GM18505 (cell line): ENCODE results near the gene NPAS2.

Source experiments
- ATAC-seq: cut with Tn5 transposase; IDR thresholded peaks from one replicate; pipeline ENCODE4 v1.9.1; 2021; ENCODE audit not compliant: unreplicated experiment
- POLR2A ChIP-seq: IDR thresholded peaks from 4 replicates; pipeline ENCODE4 v1.6.1; 2011; ENCODE audit warnings: borderline replicate concordance; ENCODE audit not compliant: insufficient read depth, insufficient read length; ENCODE audit errors: extremely low read depth

Gene NPAS2

DNA sequence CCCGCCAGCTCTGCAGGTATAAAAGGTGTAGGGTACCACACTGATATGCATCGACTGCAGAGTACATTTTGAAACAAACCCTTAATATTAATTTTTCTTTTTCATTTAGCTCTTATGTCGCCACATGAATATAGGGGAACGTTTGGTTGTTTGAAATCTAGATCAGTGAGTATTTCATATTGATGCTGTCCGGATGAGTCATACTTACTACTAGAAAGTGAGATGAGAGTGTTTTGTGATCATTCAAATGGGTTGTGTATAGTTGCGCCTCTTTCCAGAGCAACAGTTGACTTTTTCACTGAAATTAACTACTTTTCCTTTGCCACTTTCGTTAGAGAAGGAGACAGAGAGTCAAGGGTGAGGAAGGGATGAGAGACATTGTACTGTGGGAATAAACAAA is 24.6 kb downstream of the NPAS2 start:
- TF ChIP-seq POLR2A: no peak
- no peak for ATAC-seq

DNA sequence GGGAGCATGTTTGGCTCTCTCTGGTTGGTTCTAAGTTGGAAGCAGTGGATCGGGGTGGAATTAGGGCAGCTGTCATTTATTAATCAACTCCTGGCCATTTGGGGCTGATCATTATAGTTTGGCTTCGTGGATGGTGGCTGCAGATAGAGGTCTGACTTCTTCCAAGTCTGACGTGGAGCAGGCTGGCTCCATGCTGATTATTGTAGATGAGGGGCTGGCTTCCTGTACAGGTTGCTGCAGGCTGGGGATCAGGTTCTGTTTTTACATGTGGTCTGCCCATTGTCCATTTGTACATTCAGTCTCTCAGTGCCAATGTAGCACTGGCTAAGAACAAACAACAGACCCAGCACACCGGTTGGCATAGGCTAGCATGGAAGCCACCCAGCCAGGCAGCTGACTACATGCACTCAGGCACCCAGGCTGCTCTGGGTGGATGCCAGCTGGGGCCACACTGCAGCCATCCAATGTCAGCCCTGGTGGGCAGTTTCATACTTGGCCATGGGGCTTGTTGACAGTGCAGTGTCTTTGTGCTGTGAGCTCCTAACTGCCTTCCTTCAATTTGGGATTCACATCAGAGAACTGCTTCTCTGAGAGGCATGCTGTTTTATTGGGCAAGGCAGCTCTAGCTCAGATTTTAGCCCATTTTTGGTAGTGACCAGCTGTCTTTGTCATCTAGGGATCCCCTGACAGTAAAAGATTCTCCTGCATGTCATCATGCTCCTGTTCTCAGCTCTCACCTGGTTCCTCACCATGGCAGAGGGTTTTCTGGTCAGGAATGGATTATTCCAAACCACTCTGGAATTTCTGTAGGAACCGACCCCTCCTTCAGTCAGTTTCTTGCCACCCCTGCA is 25.4 kb downstream of the NPAS2 start:
- TF ChIP-seq POLR2A: no peak
- ATAC-seq: no peak

DNA sequence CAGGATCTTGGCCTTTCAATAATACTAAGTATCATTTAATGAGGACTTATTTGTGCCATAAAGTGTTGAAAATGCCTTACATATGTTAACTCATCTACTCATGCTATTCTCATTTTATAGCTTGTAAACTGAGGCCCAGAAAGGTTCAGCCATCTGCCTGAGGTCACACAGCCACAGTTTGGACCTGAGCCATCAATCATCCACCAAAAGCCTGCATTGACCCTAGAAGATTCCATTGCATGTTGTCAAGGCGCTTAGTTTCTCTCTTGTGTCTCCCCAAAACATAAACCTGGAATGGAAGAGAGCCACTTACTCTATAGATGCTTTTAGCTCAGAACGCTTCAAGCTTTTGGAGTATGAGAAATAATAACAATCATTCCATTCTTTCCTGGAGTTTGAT is 26.8 kb downstream of the NPAS2 start:
- ATAC-seq: no peak

DNA sequence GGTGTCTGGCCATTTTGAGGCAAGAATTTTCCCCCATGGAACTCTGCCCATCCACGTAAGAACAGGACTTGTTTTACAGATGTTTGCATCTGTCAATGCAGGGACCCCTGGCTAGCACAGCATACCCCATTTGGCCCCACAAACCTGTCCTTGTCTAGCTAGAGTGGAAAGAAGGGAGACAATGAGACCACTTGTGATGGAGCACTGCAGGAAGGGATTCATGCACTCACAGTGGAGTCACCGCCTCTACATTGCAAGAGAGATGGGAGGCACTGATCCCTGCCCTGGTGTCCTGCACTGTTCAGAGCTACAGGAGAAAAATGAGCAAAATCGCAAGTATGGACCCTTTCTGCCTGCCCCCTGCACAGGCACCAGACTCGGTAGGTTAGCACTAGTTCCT is 32.5 kb downstream of the NPAS2 start:
- TF ChIP-seq POLR2A: no peak
- no peak for ATAC-seq

More for the DNA sequence above, 26.8 kb downstream of the NPAS2 start:
- no peak for TF ChIP-seq POLR2A

DNA sequence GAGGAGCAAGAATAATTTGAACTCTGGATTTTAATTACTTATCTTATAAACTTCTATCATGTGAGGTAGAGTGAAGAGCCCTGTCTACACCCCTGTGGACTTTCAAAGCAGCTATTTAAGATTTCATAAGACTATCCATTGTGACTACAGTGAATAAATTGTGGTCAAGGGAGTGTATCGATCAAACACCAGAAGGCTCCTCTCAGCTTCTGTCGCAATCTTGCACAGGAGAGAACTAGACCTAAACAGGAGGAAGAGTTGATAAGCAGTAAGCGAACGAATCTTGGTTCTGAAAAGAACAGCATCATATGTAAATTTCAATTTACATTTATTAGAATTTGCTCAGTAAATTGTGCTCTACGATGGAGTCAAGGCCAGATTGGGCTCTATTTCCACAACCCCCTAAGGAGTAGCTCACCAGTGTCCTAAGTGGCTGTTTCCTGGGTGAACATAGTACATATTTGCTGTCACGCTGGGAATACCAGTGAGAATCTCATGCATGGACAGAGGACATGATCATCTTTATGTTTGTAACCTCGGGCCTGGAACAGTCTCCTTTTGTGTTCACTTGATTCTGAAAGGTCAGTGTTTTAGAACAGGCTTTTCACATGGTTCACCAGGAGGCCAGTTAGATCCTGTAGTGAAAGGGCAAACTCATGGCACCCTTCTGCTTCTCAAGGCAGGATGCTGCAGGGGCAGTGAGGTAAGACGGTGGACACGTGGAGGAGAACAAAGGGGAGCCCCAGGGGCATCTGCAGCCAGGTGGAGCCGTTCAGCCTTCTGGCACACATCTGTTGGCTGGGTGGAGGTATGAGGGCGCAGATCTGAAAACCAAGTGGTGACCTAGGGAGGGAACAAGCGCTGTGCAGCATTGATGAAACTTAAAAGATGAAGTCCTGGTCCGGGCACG is 33.3 kb downstream of the NPAS2 start:
- TF ChIP-seq POLR2A: no peak
- ATAC-seq: no peak

DNA sequence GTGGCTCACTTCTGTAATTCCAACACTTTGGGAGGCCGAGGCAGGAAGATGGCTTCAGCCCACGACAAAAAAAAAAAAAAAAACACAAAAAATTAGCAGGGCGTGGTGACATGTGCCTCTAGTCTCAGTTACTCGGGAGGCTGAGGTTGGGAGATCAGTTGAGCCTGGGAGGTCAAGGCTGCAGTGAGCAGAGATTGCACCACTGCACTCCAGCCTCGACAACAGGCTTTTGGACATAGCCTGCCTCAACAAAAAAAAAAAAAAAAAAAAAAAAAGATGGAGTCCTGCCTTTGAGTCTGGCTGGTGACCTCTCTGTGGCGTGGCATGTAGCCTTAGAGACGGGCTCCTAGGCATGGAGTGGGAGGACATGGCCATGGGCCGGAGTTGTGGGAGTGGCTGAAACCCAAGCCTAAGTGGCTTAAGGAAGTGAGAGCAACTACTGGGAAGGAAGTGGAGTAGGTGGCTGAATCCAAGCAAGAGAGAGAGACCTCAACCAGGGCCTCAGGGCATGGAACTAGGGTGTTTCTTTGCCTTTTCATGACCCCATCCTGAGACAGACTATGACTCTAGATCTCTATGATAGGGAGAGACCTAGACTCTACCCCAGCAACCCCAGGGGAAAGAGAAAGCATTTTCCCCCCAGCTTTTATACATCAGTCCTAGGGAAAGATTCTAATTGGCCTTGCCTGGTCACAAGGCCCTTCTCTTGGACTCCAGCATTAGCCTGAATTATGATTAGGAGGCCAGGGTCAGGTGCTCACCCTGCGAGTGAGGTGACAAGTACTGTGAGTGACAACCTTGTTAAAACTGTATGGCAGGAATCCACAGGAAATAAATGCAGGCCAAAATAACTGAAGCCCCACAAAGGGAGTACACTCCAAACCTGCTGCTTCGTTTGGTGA is 34.2 kb downstream of the NPAS2 start:
- ATAC-seq: no peak
- TF ChIP-seq POLR2A: no peak

DNA sequence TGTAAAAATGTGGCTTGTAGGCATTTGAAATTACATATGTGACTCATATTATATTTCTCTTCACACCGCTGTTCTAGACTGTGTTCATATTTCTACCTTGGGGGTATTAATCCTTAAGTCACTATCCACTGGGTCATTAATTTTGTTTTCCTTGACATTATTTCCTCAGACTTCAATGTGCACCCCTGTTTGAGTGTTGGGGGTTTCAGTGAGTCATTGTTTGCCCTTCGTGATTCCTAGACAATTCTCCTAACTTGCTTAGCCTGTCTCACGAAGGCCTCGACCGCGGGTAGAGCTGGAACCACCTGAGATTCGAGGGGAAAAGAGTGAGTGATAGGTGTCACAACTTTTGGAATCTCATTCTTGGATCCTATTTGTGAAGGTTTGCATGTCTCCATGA is 35.1 kb downstream of the NPAS2 start:
- no peak for TF ChIP-seq POLR2A
- ATAC-seq: no peak

DNA sequence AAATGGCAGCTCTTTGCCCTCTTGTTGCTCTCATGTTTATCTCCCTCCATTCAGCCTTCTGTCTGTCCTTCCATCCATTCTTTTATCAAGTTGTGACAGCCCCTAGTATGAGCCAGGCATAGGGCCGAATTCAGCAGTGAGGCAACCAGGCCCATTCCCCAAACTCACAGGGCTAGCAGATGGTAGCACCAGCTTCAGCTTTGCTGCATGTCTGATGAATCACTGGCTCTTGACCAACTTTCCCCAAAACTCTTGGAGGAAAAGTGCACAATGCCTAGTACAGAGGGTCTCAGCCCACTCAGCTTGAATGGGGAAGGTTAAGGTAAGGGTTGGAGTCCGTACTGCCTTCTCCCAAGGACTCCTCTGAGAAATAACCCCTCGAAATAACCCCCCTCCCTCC is 35.7 kb downstream of the NPAS2 start:
- ATAC-seq: no peak

DNA sequence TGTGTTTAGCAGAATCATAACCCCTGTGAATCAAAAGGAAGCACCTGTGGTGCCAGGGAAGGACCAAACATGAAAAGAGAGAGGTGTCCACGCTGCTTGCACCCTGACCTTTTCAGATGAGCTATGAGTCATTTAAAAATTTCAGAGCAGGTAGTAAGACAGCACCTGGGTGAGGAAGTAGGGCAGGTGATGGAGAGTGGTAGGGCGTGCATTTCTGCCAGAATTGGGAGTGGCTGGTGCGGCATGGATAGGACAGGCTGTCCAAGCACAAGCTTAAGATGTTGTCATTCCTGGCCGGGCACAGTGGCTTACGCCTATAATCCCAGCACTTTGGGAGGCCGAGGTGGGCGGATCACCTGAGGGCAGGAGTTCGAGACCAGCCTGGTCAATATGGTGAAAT is 36.8 kb downstream of the NPAS2 start:
- no peak for TF ChIP-seq POLR2A

More for the DNA sequence above, 35.7 kb downstream of the NPAS2 start:
- TF ChIP-seq POLR2A: no peak

DNA sequence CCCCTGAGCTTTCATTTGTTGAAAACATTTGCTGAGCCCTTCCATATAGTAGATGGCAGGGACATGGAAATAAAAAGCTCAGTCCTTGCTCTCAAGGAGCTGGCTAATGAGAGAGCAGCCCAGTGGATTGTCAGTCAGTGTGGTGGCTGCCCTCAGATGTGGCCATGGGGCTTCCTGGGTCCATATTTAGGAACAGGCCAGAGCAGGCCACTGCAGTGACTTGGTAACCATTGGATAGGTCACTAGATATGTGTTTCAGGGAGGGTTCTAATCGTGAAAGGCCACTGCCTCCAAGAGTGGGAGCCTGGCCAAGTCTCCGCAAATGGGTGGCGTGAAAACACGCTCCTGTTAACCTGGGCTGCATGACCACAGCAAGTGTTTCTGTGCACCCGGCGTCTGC is 37.4 kb downstream of the NPAS2 start:
- TF ChIP-seq POLR2A: no peak
- ATAC-seq: no peak

More for the DNA sequence above, 36.8 kb downstream of the NPAS2 start:
- ATAC-seq: no peak

DNA sequence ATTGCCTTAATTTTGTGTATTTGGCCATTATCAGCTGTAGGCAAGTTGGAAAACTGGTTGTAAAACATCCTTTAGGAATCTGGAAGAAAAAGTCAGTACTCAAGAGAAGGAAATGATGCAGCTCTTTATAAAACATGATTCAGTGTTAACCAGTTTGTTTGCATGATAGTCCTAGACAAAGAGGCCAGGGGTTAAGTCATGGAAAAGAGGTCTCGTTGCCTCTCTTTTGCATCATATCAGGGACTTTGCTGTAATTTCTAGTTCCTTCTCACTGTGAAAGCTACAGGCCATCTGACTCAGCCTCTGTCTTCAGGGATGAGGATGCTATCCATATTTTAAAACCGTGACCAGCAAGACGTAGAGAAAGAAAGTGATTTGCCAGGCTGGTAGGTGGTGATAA is 38.0 kb downstream of the NPAS2 start:
- ATAC-seq: no peak
- TF ChIP-seq POLR2A: no peak

DNA sequence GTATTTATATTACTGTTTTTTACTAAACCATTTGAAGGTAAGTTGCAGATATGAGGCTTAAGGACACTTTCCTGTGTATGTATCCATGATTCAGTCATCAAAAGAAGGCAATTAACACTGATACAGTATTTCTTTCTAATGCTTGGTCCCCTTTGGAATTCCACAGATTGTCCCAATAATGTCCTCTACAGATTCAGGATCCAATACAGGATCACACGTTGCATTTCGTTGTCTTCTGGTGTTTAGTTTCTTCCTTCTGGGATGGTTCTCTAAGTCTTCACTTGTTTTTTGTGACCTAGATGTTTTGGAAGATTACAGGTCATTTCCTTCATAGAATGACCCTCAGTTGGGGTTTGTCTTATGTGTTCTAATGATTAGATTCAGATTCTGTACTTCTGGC is 40.0 kb downstream of the NPAS2 start:
- ATAC-seq: no peak
- no peak for TF ChIP-seq POLR2A

DNA sequence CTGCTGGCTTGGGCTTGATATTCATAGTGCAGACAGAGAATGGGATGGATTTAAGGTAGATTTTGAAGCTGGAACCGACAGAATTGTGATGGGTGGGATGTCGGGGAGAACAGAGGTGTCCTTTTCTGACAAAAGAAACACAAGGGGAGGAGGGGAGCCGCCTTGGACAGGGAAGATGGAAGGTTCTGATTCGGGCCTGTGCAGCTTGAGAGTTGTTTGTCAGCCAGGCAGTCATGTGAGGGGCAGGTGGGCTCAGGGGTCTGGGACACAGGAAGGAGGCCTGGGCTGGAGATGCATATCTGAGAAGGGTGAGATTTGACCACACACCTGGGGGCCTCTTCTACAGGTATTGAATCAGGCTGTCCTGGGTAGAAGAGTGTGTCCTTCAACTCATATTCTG is 41.4 kb downstream of the NPAS2 start:
- ATAC-seq: no peak
- no peak for TF ChIP-seq POLR2A
